GM19324 (cell line): Measurements from ENCODE around the gene XKR3.
"Not testable (repeated sequence)": the region's sequence is repeated elsewhere in the genome, so short reads cannot be mapped to it uniquely, and the experiment has no call there.

ENCODE experiments used
- ATAC-seq: cut with Tn5 transposase; IDR thresholded peaks from one replicate; pipeline ENCODE4 v1.9.1; 2021; ENCODE audit warnings: mild to moderate bottlenecking, moderate library complexity; ENCODE audit not compliant: unreplicated experiment, low FRiP score

XKR3 gene

DNA sequence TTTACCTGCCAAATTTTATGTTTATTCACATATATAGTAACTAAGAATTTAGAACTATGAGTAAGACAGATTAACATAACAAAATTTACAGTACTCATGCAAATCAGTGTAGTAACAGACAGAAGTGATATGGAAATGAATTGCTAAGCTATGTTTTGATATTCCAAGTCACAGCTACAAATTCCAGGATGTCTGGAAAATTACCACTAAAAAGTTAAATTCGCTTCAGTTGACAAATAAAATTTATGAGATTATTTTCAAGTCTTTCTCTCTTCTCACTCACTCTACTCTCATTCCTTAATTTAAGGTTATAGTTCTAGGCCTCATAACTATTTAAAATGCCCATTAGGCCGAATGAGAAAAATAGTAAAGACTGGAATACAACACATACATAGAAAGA lies 18.1 kb downstream of the XKR3 start:
- no peak for ATAC-seq

DNA sequence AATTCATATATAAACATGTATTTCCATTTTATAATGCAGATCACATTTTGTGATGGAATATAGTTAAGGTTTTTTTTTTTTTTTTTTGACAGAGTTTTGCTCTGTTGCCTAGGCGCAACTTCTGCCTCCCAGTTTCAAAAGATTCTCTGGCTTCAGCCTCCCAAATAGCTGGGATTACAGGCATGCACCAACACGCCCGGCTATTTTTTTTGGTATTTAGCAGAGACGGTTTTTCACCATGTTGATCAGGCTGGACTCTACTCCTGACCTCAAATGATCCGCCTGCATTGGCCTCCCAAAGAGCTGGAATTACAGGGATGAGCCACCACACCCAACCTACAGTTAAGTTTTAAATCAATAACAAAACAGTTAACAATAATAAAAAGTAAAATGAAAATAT lies 18.8 kb downstream of the XKR3 start:
- no peak for ATAC-seq

DNA sequence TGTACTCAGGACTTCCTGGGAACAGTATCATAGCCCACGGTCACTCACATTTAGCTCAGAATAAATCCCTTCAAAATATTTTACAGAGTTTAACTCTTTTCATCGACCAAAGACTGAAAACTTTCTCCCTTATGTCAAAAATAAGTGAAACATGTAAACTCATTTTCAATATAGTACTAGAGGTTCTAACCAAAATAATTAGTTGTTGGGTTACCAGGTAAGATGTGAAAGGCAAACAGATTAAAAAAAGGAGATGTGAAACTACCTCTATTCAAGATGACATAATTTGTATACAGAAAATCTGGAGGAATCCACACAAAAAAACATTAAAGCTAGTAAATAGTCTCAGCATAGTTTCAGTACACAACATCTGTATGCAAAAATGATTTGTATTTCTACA lies 20.3 kb downstream of the XKR3 start:
- ATAC-seq, result no peak

DNA sequence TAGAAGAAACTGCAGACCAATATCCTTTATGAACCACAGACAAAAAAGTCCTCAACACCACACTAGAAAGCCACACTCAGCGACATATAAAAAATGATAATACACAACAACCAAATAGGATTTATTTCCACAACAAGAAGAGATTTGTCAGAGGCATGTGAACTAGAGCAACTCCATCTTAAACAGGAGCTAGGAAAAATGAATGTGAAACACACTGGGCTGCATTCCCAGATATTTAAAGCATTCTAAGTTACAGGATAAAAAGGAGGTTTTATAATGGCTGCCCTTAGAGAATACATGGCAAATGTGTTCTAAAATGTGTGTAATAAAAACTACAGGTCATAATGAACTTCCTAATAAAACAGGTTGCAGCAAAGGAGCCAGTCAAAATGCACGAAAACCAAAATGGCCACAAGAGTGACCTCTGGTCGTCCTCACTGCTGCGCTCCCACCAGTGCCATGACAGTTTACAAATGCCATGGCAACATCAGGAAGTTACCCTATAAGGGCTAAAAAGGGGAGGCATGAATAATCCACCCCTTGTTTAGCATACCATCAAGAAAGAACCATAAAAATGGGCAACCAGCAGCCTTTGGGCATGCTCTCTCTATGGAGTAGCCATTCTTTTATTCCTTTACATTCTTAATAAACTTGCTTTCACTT lies 21.8 kb downstream of the XKR3 start:
- no peak for ATAC-seq

- no peak for ATAC-seq
Observed at GRCh38 chr22:16801571-16801970, 23.6 kb downstream of the XKR3 start.

GRCh38 chr22:16801088-16801487 lies 24.1 kb downstream of the XKR3 start:
- ATAC-seq, result no peak

- ATAC-seq, result no peak
Observed at GRCh38 chr22:16800358-16800757, 24.9 kb downstream of the XKR3 start.

DNA sequence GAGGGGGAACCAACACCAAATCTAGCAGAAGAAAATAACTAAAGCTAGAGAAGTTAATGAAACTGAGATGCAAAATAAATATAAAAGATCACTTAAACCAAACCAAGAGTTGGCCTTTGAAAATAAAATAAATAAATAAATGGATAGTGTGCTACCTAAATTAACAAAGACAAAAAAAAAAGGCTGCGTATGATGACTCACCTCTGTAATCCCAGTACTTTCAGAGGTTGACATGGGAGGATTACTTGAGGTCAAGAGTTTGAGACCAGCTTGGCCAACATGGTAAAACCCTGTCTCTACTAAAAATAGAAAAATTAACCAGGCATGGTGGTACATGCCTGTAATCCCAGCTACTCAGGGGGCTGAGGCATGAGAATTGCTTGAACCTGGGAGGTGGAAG lies 29.7 kb downstream of the XKR3 start:
- not testable (repeated sequence) for ATAC-seq

DNA sequence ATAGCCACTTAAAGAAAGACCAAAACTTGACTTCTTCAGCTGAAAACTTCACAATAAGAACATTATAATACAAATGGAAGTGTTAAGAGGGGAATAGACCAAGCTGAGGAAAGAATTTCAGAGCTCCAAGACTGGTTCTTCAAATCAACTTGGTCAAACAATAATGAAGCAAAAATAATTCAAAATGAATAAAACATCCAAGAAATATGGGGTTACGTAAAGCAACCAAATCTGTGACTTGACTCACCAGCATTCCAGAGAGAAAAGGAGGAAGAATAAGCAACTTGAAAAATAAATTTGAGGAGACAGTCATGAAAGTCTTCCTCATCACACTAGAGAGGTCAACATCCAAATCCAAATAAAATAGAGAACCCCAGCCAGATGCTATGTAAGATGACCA lies 31.4 kb downstream of the XKR3 start:
- no peak for ATAC-seq

DNA sequence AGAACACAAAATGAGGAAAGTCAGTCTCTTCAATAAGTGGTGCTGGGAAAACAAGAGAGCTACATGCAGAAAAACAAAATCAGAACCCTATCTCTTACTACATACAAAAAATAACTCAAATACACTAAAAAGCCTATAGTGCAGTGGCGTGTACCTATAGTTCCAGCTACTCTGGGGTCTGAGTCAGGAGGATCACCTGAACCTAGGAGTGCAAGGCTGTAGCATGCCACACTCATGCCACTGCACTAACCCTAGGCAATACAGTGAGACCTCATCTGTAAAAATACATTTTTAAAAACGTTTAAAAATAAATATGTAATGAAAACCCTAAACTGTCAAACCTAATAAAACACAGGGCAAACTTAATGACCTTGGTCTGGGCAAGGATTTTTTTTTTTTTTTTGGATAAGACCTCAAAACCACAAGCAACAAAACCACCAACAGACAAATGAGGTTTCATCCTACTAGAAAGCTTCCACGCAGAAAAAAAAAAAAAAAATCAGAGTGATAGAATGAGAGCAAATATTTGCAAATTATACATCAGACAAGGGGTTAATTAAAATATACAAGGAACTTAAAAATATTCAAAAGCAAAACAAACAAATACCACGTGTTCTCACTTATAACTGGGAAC lies 35.2 kb downstream of the XKR3 start:
- ATAC-seq, result no peak

DNA sequence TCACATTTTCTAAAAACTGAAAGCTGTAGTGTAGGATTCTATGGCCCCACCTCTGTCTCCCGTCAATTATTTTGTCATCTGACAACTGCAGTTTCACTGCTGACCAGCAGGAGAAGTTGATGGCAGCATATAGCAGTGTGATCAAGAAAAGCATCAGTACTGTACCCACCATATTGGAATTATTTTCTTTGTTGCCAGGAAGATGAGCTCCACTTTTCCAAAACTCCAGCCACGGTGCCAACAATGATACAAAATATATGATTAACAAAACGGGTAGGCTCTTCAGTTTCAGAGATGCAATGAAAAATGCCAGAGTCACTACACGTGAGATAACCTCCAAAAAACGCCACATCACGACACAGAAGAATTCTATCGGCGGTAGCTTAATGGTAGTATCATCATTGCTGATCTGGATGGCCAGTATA lies 41.3 kb downstream of the XKR3 start:
- no peak for ATAC-seq

DNA sequence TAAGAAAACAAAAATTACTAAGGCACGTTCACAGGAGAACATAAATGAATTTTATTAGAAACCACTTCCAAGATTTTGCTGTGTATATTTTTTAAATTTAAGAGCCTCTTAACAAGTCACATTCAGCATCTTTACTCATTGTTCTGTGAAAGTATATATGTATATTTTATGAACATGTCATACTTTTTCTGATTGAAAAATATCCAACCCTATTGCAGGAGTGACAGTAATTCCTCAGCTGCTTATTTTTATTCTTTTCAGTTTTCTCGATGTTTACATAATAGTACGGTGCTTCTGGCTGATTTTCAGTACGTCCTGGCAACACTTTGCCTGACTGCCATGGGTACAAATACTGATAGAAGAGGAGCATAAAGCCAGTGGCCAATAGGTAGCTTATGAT lies 41.8 kb downstream of the XKR3 start:
- no peak for ATAC-seq

GRCh38 chr22:16781764-16782329 lies 43.4 kb downstream of the XKR3 start:
- no peak for ATAC-seq

DNA sequence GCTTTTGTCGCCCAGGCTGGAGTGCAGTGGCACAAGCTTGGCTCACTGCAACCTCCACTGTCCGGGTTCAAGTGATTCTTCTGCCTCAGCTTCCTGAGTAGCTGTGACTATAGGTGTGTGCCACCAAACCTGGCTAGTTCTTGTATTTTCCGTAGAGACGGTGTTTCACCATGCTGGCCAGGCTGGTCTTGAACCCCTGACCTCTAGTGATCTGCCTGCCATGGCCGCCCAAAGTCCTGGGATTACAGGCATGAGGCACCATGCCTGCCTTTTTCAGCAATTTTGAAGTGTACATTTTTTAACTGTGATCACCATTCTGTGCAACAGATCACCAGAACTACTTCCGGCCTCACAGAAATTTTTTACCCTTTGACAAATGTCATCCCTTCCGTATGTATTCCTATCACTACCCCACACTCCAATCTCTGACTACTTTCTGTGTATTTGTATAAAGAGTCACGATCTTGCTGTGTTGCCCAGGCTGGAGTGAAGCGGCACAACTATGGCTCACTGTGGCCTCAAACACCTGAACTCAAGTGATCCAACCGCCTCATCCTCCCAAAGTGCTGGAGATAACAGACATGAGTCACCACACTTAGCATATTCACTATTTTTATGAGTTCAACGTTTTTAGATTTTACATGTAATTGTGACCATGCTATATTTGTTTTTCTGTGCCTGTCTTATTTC lies 44.0 kb downstream of the XKR3 start:
- ATAC-seq, result no peak

DNA sequence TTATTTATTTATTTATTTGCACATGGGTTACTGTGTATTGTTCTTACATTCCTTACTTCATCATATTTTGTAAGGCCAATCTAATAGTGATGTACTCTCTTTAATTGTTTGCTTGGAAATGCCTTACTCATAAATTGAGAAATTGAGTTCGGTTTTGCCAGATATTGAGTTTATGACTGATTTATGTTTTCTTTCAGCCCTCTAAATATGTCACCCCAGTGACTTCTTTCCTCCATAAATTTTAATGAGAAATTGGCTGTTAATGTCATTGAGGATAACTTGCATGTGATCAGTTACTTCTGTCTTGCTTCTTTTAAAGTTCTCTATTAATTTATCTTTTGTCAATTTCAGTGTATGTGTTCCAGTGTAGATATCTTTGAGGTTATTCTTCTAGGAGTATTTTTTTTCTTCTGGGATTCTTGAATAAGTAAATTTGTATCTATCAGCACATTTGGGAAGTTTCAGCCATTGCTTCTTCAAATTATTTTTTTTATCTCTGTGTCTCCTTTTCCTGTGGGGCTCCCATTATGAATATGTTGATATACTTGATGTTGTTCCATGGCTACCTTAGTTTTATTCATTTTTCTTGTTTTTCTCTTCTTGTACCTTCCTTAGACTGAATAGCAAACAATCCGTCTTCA lies 47.8 kb downstream of the XKR3 start:
- no peak for ATAC-seq

DNA sequence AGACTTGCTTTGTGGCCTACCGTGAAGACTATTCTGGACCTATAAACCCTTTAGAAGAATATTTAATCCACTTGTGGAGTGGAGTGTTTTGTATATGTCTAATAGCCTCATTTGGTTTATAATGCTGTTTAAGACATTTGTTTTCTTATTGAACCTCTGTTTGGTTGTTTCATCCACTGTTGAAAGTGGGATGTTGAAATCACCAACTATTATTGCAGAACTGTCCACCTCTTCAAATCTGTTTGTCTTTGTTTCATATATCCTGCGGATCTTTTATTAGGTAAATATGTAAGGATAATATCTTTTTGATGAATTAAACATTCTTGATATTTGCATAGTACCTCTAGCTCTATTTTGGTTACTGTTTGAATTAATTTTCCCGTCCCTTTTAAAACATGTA lies 49.1 kb downstream of the XKR3 start:
- no peak for ATAC-seq

GRCh38 chr22:16774911-16775500 lies 50.2 kb downstream of the XKR3 start:
- ATAC-seq, result no peak

GRCh38 chr22:16771569-16771968 lies 53.6 kb downstream of the XKR3 start:
- not testable (repeated sequence) for ATAC-seq

- not testable (repeated sequence) for ATAC-seq
Observed at GRCh38 chr22:16767927-16768326, 57.3 kb downstream of the XKR3 start.

DNA sequence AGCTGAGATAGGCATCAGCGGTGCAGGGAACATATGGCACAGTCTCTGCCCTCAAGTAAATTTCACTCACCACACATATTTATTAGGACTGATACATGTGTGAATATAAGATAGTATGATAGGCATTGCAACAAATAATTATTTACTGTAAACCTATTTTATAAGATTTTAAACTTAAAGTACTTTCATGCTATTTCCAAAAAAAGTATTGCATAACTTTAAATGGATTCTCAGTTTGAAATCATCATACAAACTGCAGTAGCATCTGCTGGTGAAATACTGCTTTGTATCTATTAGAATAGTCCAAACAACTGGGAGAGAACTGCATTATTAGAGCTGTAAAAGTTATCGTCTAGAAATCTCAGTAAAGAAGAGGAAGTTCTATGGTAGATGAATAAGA lies 63.0 kb downstream of the XKR3 start:
- not testable (repeated sequence) for ATAC-seq

DNA sequence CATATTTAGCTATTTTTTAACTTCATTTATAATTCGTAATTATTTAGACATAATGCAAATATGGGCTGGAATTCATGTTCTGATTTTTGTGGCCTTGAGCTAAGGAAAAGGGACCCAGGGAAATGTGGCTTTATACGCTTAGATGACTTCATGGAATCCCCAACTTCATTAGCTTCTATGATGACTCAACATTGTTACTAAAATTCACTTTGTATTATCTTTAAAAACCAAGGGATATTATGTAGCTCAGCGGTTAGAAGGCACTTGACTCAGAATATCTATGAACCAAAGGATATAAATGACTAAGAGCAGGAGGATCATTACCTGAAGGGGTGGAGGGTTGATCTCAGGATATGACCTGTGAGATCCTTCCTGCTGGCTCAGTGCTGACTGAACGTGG lies 64.8 kb downstream of the XKR3 start:
- ATAC-seq, result not testable (repeated sequence)
